Measurements from ENCODE around the gene PCK1. TPM values are rescaled to one million over a fixed set of nuclear protein-coding genes. Genes with fewer than 3 reads are reported as not detected.
A peak's percentile ranks its signal among the peaks of the same experiment; 100 is the strongest.

The PCK1 gene
- total RNA-seq, 1 experiment from 2014 or later: not detected

- H3K56ac ChIP-seq (ENCODE audit: insufficient read length, low read depth, low read length): no peak within 1 kb of the TSS
- peak; percentile 76 for DNase-seq
- no peak within 1 kb of the TSS for H4K91ac ChIP-seq (ENCODE audit: insufficient read length, low read depth, low read length)
- no peaks in the 10 kb centered on the region; the same call in 1 of the 2 replicates for H3K27me3 ChIP-seq (ENCODE audit: insufficient read depth, low read length)
- no peak within 1 kb of the TSS for H3K18ac ChIP-seq (ENCODE audit: insufficient read length, low read depth, low read length)
- no peaks in the 10 kb centered on the region for H4K20me1 ChIP-seq (ENCODE audit: control insufficient read depth, insufficient read depth, insufficient read length)
- H3K14ac ChIP-seq (ENCODE audit: insufficient read depth, low read length): no peak within 1 kb of the TSS; the same call in 1 of the 2 replicates
- no peaks in the 10 kb centered on the region; the same call in 1 of the 2 replicates for H3K4me1 ChIP-seq (ENCODE audit: insufficient read depth, low read length)
- Mint-ChIP-seq H3K36me3 (ENCODE audit: insufficient read depth in 1 of 3, low read depth in 3 of 3) (no peaks in the 10 kb centered on the region), H3K9me3 (no peaks in the 10 kb centered on the region), H3K27ac (peak within 1 kb of the TSS in 1 of 3 experiments; percentile 46; a peak in 1 of 7 replicates), H3K4me3 (no peak within 1 kb of the TSS), H3K27me3 (ENCODE audit: low read depth) (peaks cover 2% of the 10 kb centered on the region; the same call in 1 of the 2 replicates), H3K4me1 (peaks cover 24 to 27% of the 10 kb centered on the region in 2 experiments)
- no peak within 1 kb of the TSS for H3K4ac ChIP-seq (ENCODE audit: low read depth, low read length)
- no peak within 1 kb of the TSS for H3T11ph ChIP-seq (ENCODE audit: low read length)
- no peaks in the 10 kb centered on the region for H3K23me2 ChIP-seq (ENCODE audit: insufficient read length, low read depth, low read length, poor library complexity, severe bottlenecking)
- no peak within 1 kb of the TSS for H4K5ac ChIP-seq (ENCODE audit: insufficient read length, low read depth, low read length)
- no peak within 1 kb of the TSS for H3K4me2 ChIP-seq (ENCODE audit: insufficient read depth, insufficient read length, low read length)
- H2BK120ac ChIP-seq (ENCODE audit: low read depth, low read length, poor library complexity, severe bottlenecking): no peak within 1 kb of the TSS
- no peak within 1 kb of the TSS for H3K9ac ChIP-seq (ENCODE audit: extremely low read depth, insufficient read length, low read length)
- H4K8ac ChIP-seq (replicated peaks; ENCODE audit: insufficient read length, low read depth, low read length): peak within 1 kb of the TSS; percentile 4
- no peaks in the 10 kb centered on the region for H3K79me1 ChIP-seq (ENCODE audit: insufficient read depth, low read depth, low read length, poor library complexity, severe bottlenecking)
- no peaks in the 10 kb centered on the region for H3K79me2 ChIP-seq (ENCODE audit: insufficient read depth, low read length)
- H2AK5ac ChIP-seq (ENCODE audit: insufficient read length, low read length): no peak within 1 kb of the TSS
- WGBS (ENCODE audit: extremely low coverage, insufficient read length, low lambda C conversion rate): no CpG with 5 or more reads among the region's 43 CpGs
- H3K9me3 ChIP-seq (ENCODE audit: control insufficient read depth, low read depth, low read length): no peaks in the 10 kb centered on the region
- no peak within 1 kb of the TSS for H2BK5ac ChIP-seq (ENCODE audit: insufficient read length, low read length)
- H2AFZ ChIP-seq (ENCODE audit: low read length): no peak within 1 kb of the TSS
- H3K23ac ChIP-seq (ENCODE audit: insufficient read length, low read depth, low read length): no peak within 1 kb of the TSS
- TF ChIP-seq, protein P1, sequence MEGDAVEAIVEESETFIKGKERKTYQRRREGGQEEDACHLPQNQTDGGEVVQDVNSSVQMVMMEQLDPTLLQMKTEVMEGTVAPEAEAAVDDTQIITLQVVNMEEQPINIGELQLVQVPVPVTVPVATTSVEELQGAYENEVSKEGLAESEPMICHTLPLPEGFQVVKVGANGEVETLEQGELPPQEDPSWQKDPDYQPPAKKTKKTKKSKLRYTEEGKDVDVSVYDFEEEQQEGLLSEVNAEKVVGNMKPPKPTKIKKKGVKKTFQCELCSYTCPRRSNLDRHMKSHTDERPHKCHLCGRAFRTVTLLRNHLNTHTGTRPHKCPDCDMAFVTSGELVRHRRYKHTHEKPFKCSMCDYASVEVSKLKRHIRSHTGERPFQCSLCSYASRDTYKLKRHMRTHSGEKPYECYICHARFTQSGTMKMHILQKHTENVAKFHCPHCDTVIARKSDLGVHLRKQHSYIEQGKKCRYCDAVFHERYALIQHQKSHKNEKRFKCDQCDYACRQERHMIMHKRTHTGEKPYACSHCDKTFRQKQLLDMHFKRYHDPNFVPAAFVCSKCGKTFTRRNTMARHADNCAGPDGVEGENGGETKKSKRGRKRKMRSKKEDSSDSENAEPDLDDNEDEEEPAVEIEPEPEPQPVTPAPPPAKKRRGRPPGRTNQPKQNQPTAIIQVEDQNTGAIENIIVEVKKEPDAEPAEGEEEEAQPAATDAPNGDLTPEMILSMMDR (conservative IDR thresholded peaks at IDR 0.05): no peak
- no peak within 1 kb of the TSS for H2BK20ac ChIP-seq (ENCODE audit: low read depth, low read length, poor library complexity, severe bottlenecking)
- no peak within 1 kb of the TSS for H2BK15ac ChIP-seq (ENCODE audit: low read depth, low read length)
- H2BK12ac ChIP-seq (ENCODE audit: insufficient read length, low read depth, low read length): no peak within 1 kb of the TSS
- H3K27ac ChIP-seq (ENCODE audit: insufficient read length, low read depth, low read length): no peak within 1 kb of the TSS
Measured at GRCh38 chr20:57524511-57525176, 36.3 kb upstream of the PCK1 start, which contains the start of gene CTCFL. CTCFL (minus strand) TSS chr20:57525140; CDS start chr20:57524205, 935 bp downstream.

Data from H9 (cell line).